ENCODE measurements around the gene CDKN2C. TPM values are rescaled to one million over a fixed set of nuclear protein-coding genes. Genes with fewer than 3 reads are reported as not detected.

The CDKN2C gene
- total RNA-seq, 1 experiment from 2014 or later: not detected

DNA sequence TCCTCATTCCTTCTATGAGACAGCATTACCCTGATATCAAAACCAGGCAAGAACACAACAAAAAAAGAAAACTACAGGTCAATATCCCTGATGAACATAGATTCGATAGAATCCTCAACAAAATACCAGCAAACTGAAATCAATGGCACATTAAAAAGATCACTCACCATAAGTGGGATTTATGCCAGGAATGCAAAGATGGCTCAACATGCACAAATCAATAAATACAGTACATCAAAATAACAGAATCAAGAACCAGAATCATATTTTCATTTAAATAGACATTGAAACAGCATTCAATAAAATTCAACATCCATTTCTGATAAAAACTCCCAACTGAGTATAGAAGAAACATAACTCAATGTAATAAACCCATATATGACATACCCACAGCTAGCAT lies 46.5 kb upstream of the CDKN2C start (continued):
- TF ChIP-seq NFATC4 (CRISPR knock-in tag; IDR thresholded peaks at IDR 0.05): no peak
- TF ChIP-seq, protein P1, sequence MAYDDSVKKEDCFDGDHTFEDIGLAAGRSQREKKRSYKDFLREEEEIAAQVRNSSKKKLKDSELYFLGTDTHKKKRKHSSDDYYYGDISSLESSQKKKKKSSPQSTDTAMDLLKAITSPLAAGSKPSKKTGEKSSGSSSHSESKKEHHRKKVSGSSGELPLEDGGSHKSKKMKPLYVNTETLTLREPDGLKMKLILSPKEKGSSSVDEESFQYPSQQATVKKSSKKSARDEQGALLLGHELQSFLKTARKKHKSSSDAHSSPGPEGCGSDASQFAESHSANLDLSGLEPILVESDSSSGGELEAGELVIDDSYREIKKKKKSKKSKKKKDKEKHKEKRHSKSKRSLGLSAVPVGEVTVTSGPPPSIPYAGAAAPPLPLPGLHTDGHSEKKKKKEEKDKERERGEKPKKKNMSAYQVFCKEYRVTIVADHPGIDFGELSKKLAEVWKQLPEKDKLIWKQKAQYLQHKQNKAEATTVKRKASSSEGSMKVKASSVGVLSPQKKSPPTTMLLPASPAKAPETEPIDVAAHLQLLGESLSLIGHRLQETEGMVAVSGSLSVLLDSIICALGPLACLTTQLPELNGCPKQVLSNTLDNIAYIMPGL (CRISPR knock-in tag; IDR thresholded peaks at IDR 0.05): no peak
- no peak for TF ChIP-seq HMGA2 (CRISPR knock-in tag; IDR thresholded peaks at IDR 0.05)
- TF ChIP-seq SMAD3 (CRISPR knock-in tag; IDR thresholded peaks at IDR 0.05; ENCODE audit: borderline replicate concordance): no peak
- TF ChIP-seq MYBL2 (CRISPR knock-in tag; IDR thresholded peaks at IDR 0.05): no peak
- TF ChIP-seq, protein P2, sequence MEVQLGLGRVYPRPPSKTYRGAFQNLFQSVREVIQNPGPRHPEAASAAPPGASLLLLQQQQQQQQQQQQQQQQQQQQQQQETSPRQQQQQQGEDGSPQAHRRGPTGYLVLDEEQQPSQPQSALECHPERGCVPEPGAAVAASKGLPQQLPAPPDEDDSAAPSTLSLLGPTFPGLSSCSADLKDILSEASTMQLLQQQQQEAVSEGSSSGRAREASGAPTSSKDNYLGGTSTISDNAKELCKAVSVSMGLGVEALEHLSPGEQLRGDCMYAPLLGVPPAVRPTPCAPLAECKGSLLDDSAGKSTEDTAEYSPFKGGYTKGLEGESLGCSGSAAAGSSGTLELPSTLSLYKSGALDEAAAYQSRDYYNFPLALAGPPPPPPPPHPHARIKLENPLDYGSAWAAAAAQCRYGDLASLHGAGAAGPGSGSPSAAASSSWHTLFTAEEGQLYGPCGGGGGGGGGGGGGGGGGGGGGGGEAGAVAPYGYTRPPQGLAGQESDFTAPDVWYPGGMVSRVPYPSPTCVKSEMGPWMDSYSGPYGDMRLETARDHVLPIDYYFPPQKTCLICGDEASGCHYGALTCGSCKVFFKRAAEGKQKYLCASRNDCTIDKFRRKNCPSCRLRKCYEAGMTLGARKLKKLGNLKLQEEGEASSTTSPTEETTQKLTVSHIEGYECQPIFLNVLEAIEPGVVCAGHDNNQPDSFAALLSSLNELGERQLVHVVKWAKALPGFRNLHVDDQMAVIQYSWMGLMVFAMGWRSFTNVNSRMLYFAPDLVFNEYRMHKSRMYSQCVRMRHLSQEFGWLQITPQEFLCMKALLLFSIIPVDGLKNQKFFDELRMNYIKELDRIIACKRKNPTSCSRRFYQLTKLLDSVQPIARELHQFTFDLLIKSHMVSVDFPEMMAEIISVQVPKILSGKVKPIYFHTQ (CRISPR knock-in tag; IDR thresholded peaks at IDR 0.05): no peak

DNA sequence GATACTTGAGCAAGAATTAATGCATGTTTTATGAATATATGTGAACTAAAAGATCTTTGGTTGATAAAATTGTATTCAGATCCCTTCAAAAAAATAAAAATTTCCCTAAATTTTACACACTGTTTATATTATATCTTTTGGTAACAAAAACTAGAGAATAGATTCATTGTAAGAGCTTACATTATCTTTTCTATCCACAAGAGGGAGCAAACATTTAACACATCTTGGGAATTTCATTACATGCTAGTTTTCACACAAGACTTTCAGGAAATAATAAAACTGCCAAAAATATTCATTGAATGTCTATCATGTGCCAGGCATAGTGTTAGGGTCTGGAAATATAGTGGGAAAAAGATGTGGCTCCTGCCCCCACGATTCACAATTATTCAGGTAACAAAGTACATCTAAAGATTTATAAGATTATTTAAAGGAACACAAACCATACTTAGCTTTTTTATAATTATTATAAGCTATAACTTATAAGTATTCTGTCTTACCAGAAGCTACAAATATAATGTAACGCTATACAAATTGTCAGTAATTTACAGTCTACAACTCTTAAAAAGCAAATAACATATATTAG lies 40.6 kb upstream of the CDKN2C start:
- ChIA-PET POLR2A (no interaction called here), CTCF (interaction anchor here (0.6 to 2.1 kb wide), 17 partner anchors 9 to 728 kb away, joined by 3 to 14 read pairs (median 5); partner anchors contain the start of genes CDKN2C and FAF1)
- no peak overlapping the region for H3K27ac Mint-ChIP-seq
- ATAC-seq: no peak
- TF ChIP-seq, protein P3, sequence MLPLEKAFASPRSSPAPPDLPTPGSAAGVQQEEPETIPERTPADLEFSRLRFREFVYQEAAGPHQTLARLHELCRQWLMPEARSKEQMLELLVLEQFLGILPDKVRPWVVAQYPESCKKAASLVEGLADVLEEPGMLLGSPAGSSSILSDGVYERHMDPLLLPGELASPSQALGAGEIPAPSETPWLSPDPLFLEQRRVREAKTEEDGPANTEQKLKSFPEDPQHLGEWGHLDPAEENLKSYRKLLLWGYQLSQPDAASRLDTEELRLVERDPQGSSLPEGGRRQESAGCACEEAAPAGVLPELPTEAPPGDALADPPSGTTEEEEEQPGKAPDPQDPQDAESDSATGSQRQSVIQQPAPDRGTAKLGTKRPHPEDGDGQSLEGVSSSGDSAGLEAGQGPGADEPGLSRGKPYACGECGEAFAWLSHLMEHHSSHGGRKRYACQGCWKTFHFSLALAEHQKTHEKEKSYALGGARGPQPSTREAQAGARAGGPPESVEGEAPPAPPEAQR (CRISPR knock-in tag; IDR thresholded peaks at IDR 0.05): no peak
- TF ChIP-seq SMAD4 (CRISPR knock-in tag; IDR thresholded peaks at IDR 0.05): no peak
- TF ChIP-seq ZNF396 (CRISPR knock-in tag; IDR thresholded peaks at IDR 0.05; ENCODE audit: borderline replicate concordance): no peak
- TF ChIP-seq, protein P4, sequence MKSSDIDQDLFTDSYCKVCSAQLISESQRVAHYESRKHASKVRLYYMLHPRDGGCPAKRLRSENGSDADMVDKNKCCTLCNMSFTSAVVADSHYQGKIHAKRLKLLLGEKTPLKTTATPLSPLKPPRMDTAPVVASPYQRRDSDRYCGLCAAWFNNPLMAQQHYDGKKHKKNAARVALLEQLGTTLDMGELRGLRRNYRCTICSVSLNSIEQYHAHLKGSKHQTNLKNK (CRISPR knock-in tag; IDR thresholded peaks at IDR 0.05): no peak
- TF ChIP-seq SP1 (CRISPR knock-in tag; conservative IDR thresholded peaks at IDR 0.05): no peak
- TF ChIP-seq NR1H2 (CRISPR knock-in tag; IDR thresholded peaks at IDR 0.05): no peak
- no peak for TF ChIP-seq NFE2L1 (CRISPR knock-in tag; IDR thresholded peaks at IDR 0.05)
- TF ChIP-seq NR2C2 (CRISPR knock-in tag; IDR thresholded peaks at IDR 0.05): no peak
- TF ChIP-seq SOX15 (CRISPR knock-in tag; IDR thresholded peaks at IDR 0.05): no peak
- no peak for DNase-seq (ENCODE audit: low spot score)
- no peaks in the 10 kb centered on the region for H3K9me3 Mint-ChIP-seq
- no peak overlapping the region for H3K4me3 Mint-ChIP-seq
- no peaks in the 10 kb centered on the region; the same call in 1 of the 2 replicates for H3K4me1 Mint-ChIP-seq
- H3K27me3 Mint-ChIP-seq (ENCODE audit: low read depth): no peaks in the 10 kb centered on the region
- no peaks in the 10 kb centered on the region for H3K36me3 Mint-ChIP-seq

DNA sequence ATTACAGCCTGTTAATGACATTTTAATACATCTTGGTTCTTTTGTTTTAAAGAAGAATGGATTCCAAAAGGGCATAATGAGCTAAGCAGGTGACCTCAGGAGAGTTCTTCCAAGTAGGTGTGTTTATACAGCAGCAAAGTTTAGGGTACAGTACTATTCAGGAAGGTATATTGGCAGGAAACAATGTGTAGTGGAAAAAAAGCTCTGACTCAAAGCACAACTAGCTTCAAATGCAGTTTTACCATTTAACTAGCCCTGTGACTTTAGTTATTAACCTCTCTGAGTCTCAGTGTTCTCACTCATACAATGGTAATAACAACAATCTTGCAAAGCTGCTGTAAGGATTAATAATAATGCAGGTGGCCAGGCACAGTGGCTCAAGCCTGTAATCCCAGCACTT lies 39.9 kb upstream of the CDKN2C start:
- ChIA-PET POLR2A (no interaction called here), CTCF (interaction anchor here (0.8 to 2.1 kb wide), 9 partner anchors 8 to 262 kb away, joined by 4 to 14 read pairs (median 7); partner anchors contain the start of genes CDKN2C and FAF1)
- Mint-ChIP-seq H3K27me3 (ENCODE audit: low read depth) (no peaks in the 10 kb centered on the region), H3K36me3 (no peaks in the 10 kb centered on the region), H3K27ac (no peak overlapping the region), H3K9me3 (no peaks in the 10 kb centered on the region), H3K4me3 (no peak overlapping the region), H3K4me1 (no peaks in the 10 kb centered on the region; the same call in 1 of the 2 replicates)
- no peak for TF ChIP-seq GABPB1 (CRISPR knock-in tag; IDR thresholded peaks at IDR 0.05)
- TF ChIP-seq, protein P5, sequence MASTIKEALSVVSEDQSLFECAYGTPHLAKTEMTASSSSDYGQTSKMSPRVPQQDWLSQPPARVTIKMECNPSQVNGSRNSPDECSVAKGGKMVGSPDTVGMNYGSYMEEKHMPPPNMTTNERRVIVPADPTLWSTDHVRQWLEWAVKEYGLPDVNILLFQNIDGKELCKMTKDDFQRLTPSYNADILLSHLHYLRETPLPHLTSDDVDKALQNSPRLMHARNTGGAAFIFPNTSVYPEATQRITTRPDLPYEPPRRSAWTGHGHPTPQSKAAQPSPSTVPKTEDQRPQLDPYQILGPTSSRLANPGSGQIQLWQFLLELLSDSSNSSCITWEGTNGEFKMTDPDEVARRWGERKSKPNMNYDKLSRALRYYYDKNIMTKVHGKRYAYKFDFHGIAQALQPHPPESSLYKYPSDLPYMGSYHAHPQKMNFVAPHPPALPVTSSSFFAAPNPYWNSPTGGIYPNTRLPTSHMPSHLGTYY (CRISPR knock-in tag; IDR thresholded peaks at IDR 0.05): no peak
- ATAC-seq (no peak), DNase-seq (ENCODE audit: low spot score) (no peak)
